ENCODE measurements around the gene CCDC134. TPM values are rescaled to one million over a fixed set of nuclear protein-coding genes. Genes with fewer than 3 reads are reported as not detected.

Gene CCDC134
- polyA plus RNA-seq, 4 donors, result 2.2 to 7.6 (median 3.7) TPM

DNA sequence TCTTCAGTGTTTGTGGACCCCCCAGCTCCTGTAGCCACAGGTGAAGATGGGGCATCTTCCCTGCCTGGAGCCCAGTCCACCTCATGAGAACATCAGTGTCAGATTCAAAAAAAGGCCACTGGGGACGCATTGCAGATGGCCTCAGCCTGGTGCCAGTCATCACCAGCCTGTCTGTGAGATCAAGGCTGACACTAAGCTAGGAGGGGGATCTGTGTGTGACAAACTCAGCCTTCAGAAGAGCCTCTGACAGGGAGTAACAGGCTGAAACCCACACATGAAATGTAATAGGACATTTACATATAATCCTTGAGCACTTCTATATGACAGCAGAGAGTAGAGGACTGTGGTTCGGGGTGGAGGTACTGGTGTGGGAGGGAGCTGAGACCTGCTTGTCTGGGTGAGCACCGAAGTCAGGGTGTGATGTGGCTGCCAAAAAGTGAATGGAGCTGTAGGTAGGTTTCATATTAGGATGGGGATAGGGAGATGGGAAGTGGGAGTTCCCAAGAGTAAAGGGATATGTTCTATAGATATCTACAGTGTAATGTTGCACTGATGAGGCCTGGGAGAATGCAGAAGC is 20.5 kb upstream of the CCDC134 start:
- FAIRE-seq, result no peak
- H3K9me3 ChIP-seq (ENCODE audit: control insufficient read depth in 2 of 2, insufficient read depth in 1 of 2, low read depth in 1 of 2, low read length in 1 of 2), result no peaks in the 10 kb centered on the region
- H3K4me1 ChIP-seq (ENCODE audit: control insufficient read depth in 3 of 3, insufficient read depth in 2 of 3, low read depth in 1 of 3, low read length in 2 of 3), result peaks cover 0 to 5% (median 0%) of the 10 kb centered on the region in 3 donors
- DNase-seq, result no peak
- no peaks in the 10 kb centered on the region for H3K27me3 ChIP-seq (ENCODE audit: control insufficient read depth in 3 of 3, insufficient read depth in 3 of 3, low read length in 3 of 3)
- H3K36me3 ChIP-seq (ENCODE audit: control insufficient read depth in 3 of 3, insufficient read depth in 2 of 3, low read depth in 1 of 3, low read length in 3 of 3), result no peaks in the 10 kb centered on the region
- 51 to 74% (median 59%) methylated on average over 3 of the region's 3 CpGs for WGBS, 3 donors
- no peak overlapping the region for H3K4me3 ChIP-seq (ENCODE audit: low read depth in 1 of 3, low read length in 3 of 3)
- H3K27ac ChIP-seq (ENCODE audit: low read depth in 1 of 3, low read length in 2 of 3), result no peak overlapping the region

- H3K36me3 ChIP-seq (ENCODE audit: control insufficient read depth in 3 of 3, insufficient read depth in 2 of 3, low read depth in 1 of 3, low read length in 3 of 3), result no peaks in the 10 kb centered on the region
Observed at GRCh38 chr22:41780746-41781505, 19.6 kb upstream of the CCDC134 start.

GRCh38 chr22:41781507-41781906 is 19.0 kb upstream of the CCDC134 start:
- peak overlapping the region in 1 of 3 donors; percentile 40 for H3K4me3 ChIP-seq (ENCODE audit: low read depth in 1 of 3, low read length in 3 of 3)
- DNase-seq (peak in 1 of 2 donors; percentile 14), FAIRE-seq (no peak)
- peaks cover 0 to 5% (median 0%) of the 10 kb centered on the region in 3 donors for H3K4me1 ChIP-seq (ENCODE audit: control insufficient read depth in 3 of 3, insufficient read depth in 2 of 3, low read depth in 1 of 3, low read length in 2 of 3)
- WGBS, 3 donors, result 47 to 73% (median 60%) methylated on average over 1 of the region's 1 CpG
- peak overlapping the region in 2 of 3 donors; percentile 28 to 82 for H3K27ac ChIP-seq (ENCODE audit: low read depth in 1 of 3, low read length in 2 of 3)
- H3K9me3 ChIP-seq (ENCODE audit: control insufficient read depth in 2 of 2, insufficient read depth in 1 of 2, low read depth in 1 of 2, low read length in 1 of 2), result no peaks in the 10 kb centered on the region
- H3K36me3 ChIP-seq (ENCODE audit: control insufficient read depth in 3 of 3, insufficient read depth in 2 of 3, low read depth in 1 of 3, low read length in 3 of 3), result no peaks in the 10 kb centered on the region
- no peaks in the 10 kb centered on the region for H3K27me3 ChIP-seq (ENCODE audit: control insufficient read depth in 3 of 3, insufficient read depth in 3 of 3, low read length in 3 of 3)

More at GRCh38 chr22:41780746-41781505, 19.6 kb upstream of the CCDC134 start:
- DNase-seq, result peak; percentile 68 to 81
- WGBS, 3 donors, result 50 to 58% (median 58%) methylated on average over 11 of the region's 11 CpGs
- peak overlapping the region in 1 of 3 donors; percentile 40 for H3K4me3 ChIP-seq (ENCODE audit: low read depth in 1 of 3, low read length in 3 of 3)
- peak overlapping the region in 1 of 3 donors; percentile 87 for H3K27ac ChIP-seq (ENCODE audit: low read depth in 1 of 3, low read length in 2 of 3)
- H3K4me1 ChIP-seq (ENCODE audit: control insufficient read depth in 3 of 3, insufficient read depth in 2 of 3, low read depth in 1 of 3, low read length in 2 of 3), result peaks cover 0 to 5% (median 0%) of the 10 kb centered on the region in 3 donors
- no peaks in the 10 kb centered on the region for H3K27me3 ChIP-seq (ENCODE audit: control insufficient read depth in 3 of 3, insufficient read depth in 3 of 3, low read length in 3 of 3)
- no peaks in the 10 kb centered on the region for H3K9me3 ChIP-seq (ENCODE audit: control insufficient read depth in 2 of 2, insufficient read depth in 1 of 2, low read depth in 1 of 2, low read length in 1 of 2)
- FAIRE-seq, result no peak

DNA sequence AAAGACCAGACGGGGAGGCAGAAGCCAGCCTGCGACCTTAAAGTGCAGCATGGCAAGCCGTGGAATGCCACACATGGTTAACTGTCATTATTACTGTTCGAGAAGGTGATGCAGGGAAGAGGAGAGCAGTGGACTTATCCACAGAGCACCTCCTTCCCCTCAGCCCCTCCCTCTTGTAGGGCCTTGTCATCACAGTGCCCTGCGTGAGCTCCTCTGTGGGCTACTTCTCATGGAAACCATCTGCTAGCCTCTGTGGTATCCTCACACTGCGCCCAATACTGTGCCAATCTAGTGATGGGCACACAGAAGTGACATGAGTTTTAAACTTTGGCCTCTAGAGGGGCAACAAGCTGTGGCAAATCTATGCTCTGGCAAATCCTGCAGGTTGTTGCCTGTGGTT is 18.2 kb upstream of the CCDC134 start:
- Histone ChIP-seq H3K9me3 (ENCODE audit: control insufficient read depth in 2 of 2, insufficient read depth in 1 of 2, low read depth in 1 of 2, low read length in 1 of 2) (no peaks in the 10 kb centered on the region), H3K27ac (ENCODE audit: low read depth in 1 of 3, low read length in 2 of 3) (peak overlapping the region in 1 of 3 donors; percentile 32), H3K27me3 (ENCODE audit: control insufficient read depth in 3 of 3, insufficient read depth in 3 of 3, low read length in 3 of 3) (no peaks in the 10 kb centered on the region), H3K4me1 (ENCODE audit: control insufficient read depth in 3 of 3, insufficient read depth in 2 of 3, low read depth in 1 of 3, low read length in 2 of 3) (peaks cover 0 to 5% (median 0%) of the 10 kb centered on the region in 3 donors), H3K36me3 (ENCODE audit: control insufficient read depth in 3 of 3, insufficient read depth in 2 of 3, low read depth in 1 of 3, low read length in 3 of 3) (no peaks in the 10 kb centered on the region), H3K4me3 (ENCODE audit: low read depth in 1 of 3, low read length in 3 of 3) (peak overlapping the region in 1 of 3 donors; percentile 40)
- 74 to 87% (median 81%) methylated on average over 6 of the region's 6 CpGs for WGBS, 3 donors
- no peak for FAIRE-seq
- DNase-seq, result no peak

DNA sequence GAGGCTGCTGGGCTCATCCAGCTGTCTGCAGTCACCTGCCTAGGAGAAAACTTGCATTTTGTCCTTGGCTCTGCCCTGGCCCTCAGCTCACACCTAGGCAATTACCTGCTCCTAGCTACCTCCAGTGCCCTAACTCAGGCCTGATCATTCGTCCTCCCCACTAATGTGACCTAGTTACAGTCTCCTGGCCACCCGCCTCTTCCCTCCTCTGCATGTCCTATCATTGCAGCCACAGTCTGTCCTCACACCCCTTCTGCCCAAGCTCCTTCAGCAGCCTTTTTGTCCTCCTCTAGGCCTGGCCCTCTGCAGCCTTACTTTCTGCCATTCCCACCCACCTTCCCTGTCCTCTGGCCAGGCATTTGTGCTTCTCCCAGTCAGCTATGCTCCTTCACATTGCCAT is 17.7 kb upstream of the CCDC134 start:
- no peak for FAIRE-seq
- H3K4me3 ChIP-seq (ENCODE audit: low read depth in 1 of 3, low read length in 3 of 3), result no peak overlapping the region
- peaks cover 0 to 5% (median 0%) of the 10 kb centered on the region in 3 donors for H3K4me1 ChIP-seq (ENCODE audit: control insufficient read depth in 3 of 3, insufficient read depth in 2 of 3, low read depth in 1 of 3, low read length in 2 of 3)
- H3K9me3 ChIP-seq (ENCODE audit: control insufficient read depth in 2 of 2, insufficient read depth in 1 of 2, low read depth in 1 of 2, low read length in 1 of 2), result no peaks in the 10 kb centered on the region
- no peaks in the 10 kb centered on the region for H3K36me3 ChIP-seq (ENCODE audit: control insufficient read depth in 3 of 3, insufficient read depth in 2 of 3, low read depth in 1 of 3, low read length in 3 of 3)
- H3K27me3 ChIP-seq (ENCODE audit: control insufficient read depth in 3 of 3, insufficient read depth in 3 of 3, low read length in 3 of 3), result no peaks in the 10 kb centered on the region
- no peak for DNase-seq
- peak overlapping the region in 1 of 3 donors; percentile 32 for H3K27ac ChIP-seq (ENCODE audit: low read depth in 1 of 3, low read length in 2 of 3)
- 69 to 86% (median 81%) methylated on average over 2 of the region's 2 CpGs for WGBS, 3 donors

DNA sequence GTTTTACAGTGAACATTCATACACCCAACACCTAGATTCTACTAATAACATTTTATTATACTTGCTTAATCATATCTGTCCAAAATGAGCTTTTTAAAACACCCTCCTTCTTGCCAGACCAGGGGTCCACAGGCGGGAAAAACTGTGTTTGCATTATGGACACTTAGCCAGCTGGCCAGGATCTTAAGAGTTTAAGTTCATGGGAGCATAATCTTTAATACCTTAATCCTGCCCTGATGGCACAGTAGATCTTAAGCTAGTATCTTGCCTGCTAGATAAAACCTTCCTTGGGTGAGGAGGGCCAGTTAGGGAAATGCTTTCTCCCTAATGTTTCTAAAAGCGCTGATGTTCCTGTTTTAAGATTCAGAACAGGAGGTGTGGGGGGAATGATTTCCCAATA is 13.1 kb upstream of the CCDC134 start:
- DNase-seq (no peak), FAIRE-seq (no peak)
- H3K27me3 ChIP-seq (ENCODE audit: control insufficient read depth in 3 of 3, insufficient read depth in 3 of 3, low read length in 3 of 3), result no peaks in the 10 kb centered on the region
- no peak overlapping the region for H3K27ac ChIP-seq (ENCODE audit: low read depth in 1 of 3, low read length in 2 of 3)
- WGBS, 3 donors, result 83 to 85% (median 85%) methylated on average over 2 of the region's 2 CpGs
- H3K4me1 ChIP-seq (ENCODE audit: control insufficient read depth in 3 of 3, insufficient read depth in 2 of 3, low read depth in 1 of 3, low read length in 2 of 3), result no peaks in the 10 kb centered on the region
- peaks cover 0 to 2% (median 0%) of the 10 kb centered on the region in 3 donors for H3K36me3 ChIP-seq (ENCODE audit: control insufficient read depth in 3 of 3, insufficient read depth in 2 of 3, low read depth in 1 of 3, low read length in 3 of 3)
- H3K9me3 ChIP-seq (ENCODE audit: control insufficient read depth in 2 of 2, insufficient read depth in 1 of 2, low read depth in 1 of 2, low read length in 1 of 2), result no peaks in the 10 kb centered on the region
- no peak overlapping the region for H3K4me3 ChIP-seq (ENCODE audit: low read depth in 1 of 3, low read length in 3 of 3)

- H3K9me3 ChIP-seq (ENCODE audit: control insufficient read depth in 2 of 2, insufficient read depth in 1 of 2, low read depth in 1 of 2, low read length in 1 of 2), result no peaks in the 10 kb centered on the region
- no peak for FAIRE-seq
- no peaks in the 10 kb centered on the region for H3K27me3 ChIP-seq (ENCODE audit: control insufficient read depth in 3 of 3, insufficient read depth in 3 of 3, low read length in 3 of 3)
- H3K27ac ChIP-seq (ENCODE audit: low read depth in 1 of 3, low read length in 2 of 3), result no peak overlapping the region
- no peak for DNase-seq
- H3K4me1 ChIP-seq (ENCODE audit: control insufficient read depth in 3 of 3, insufficient read depth in 2 of 3, low read depth in 1 of 3, low read length in 2 of 3), result no peaks in the 10 kb centered on the region
- H3K4me3 ChIP-seq (ENCODE audit: low read depth in 1 of 3, low read length in 3 of 3), result no peak overlapping the region
- 92 to 96% (median 95%) methylated on average over 3 of the region's 3 CpGs for whole genome bisulfite sequencing, 3 donors
- H3K36me3 ChIP-seq (ENCODE audit: control insufficient read depth in 3 of 3, insufficient read depth in 2 of 3, low read depth in 1 of 3, low read length in 3 of 3), result peaks cover 0 to 2% (median 0%) of the 10 kb centered on the region in 3 donors
Observed at GRCh38 chr22:41793871-41794270, 6.6 kb upstream of the CCDC134 start.

- H3K36me3 ChIP-seq (ENCODE audit: control insufficient read depth in 3 of 3, insufficient read depth in 2 of 3, low read depth in 1 of 3, low read length in 3 of 3), result no peaks in the 10 kb centered on the region
- WGBS, 3 donors, result 90 to 100% (median 92%) methylated on average over 2 of the region's 2 CpGs
- H3K9me3 ChIP-seq (ENCODE audit: control insufficient read depth in 2 of 2, insufficient read depth in 1 of 2, low read depth in 1 of 2, low read length in 1 of 2), result no peaks in the 10 kb centered on the region
- FAIRE-seq (no peak), DNase-seq (no peak)
- peaks cover 0 to 14% (median 2%) of the 10 kb centered on the region in 3 donors for H3K4me1 ChIP-seq (ENCODE audit: control insufficient read depth in 3 of 3, insufficient read depth in 2 of 3, low read depth in 1 of 3, low read length in 2 of 3)
- no peak overlapping the region for H3K4me3 ChIP-seq (ENCODE audit: low read depth in 1 of 3, low read length in 3 of 3)
- no peak overlapping the region for H3K27ac ChIP-seq (ENCODE audit: low read depth in 1 of 3, low read length in 2 of 3)
- H3K27me3 ChIP-seq (ENCODE audit: control insufficient read depth in 3 of 3, insufficient read depth in 3 of 3, low read length in 3 of 3), result no peaks in the 10 kb centered on the region
Observed at GRCh38 chr22:41798736-41799135, 1.7 kb upstream of the CCDC134 start.

All from small intestine (tissue), 7 donors.